HepG2 (cell line): ENCODE results near the gene RFX2. TPM values are rescaled to one million over a fixed set of nuclear protein-coding genes. Genes with fewer than 3 reads are reported as not detected.

ENCODE experiments used
- DNMT3B ChIP-seq: conservative IDR thresholded peaks from 2 replicates; pipeline ENCODE4 v1.6.1; 2016; ENCODE audit warnings: missing biosample characterization, control low read depth
- FOXA1 ChIP-seq, 2 experiments: fragments of 450-650 bp in 1 of 2; sonication (generic) in 1 of 2; formaldehyde crosslinking in 1 of 2; IDR thresholded peaks; 2 replicates each; pipeline versions ENCODE4 v1.4.0 to v1.6.1; 2016 to 2020; ENCODE audit warnings: missing genetic modification reagents in 1 of 2
- HMG20A ChIP-seq: IDR thresholded peaks from 2 replicates; pipeline ENCODE4 v1.6.1; 2016; ENCODE audit warnings: borderline replicate concordance
- HMGA1 ChIP-seq: sonication (generic); formaldehyde crosslinking; conservative IDR thresholded peaks from 2 replicates; pipeline ENCODE4 v1.4.0; 2020; ENCODE audit warnings: missing genetic modification reagents
- HNRNPUL1 ChIP-seq: fragments of 200-400 bp; formaldehyde crosslinking; IDR thresholded peaks from 2 replicates; pipeline ENCODE4 v1.6.1; 2017; ENCODE audit warnings: low read depth, mild to moderate bottlenecking, low read length, moderate library complexity
- IRX3 ChIP-seq: sonication (generic); formaldehyde crosslinking; IDR thresholded peaks from 2 replicates; pipeline ENCODE4 v1.8.1; 2023; ENCODE audit warnings: mild to moderate bottlenecking, low read depth, missing genetic modification reagents, borderline replicate concordance
- ISL2 ChIP-seq: sonication (generic); formaldehyde crosslinking; IDR thresholded peaks from 2 replicates; pipeline ENCODE4 v1.5.0; 2020; ENCODE audit warnings: missing genetic modification reagents
- NFYC ChIP-seq: IDR thresholded peaks from 2 replicates; pipeline ENCODE4 v1.6.1; 2016; ENCODE audit warnings: missing genetic modification reagents, missing compliant biosample characterization
- POLR2AphosphoS2 ChIP-seq: IDR thresholded peaks from 2 replicates; pipeline ENCODE4 v1.6.1; 2011; ENCODE audit warnings: low read depth, low read length, improper control_type of control experiment
- SKI ChIP-seq: fragments of 450-650 bp; IDR thresholded peaks from one replicate; pipeline ENCODE4 v1.6.1; 2018; ENCODE audit warnings: mild to moderate bottlenecking; ENCODE audit not compliant: partially characterized antibody
- SPEN ChIP-seq: sonication (generic); formaldehyde crosslinking; IDR thresholded peaks from 2 replicates; pipeline ENCODE4 v1.5.1; 2020; ENCODE audit warnings: low read depth, mild to moderate bottlenecking, missing genetic modification reagents
- SRF ChIP-seq: IDR thresholded peaks from 2 replicates; pipeline ENCODE4 v1.6.1; 2011; ENCODE audit warnings: mild to moderate bottlenecking, low read depth, low read length, moderate library complexity
- ZBTB20 ChIP-seq: sonication (generic); formaldehyde crosslinking; IDR thresholded peaks from 2 replicates; pipeline ENCODE4 v1.8.1; 2023; ENCODE audit warnings: missing genetic modification reagents, low read depth, mild to moderate bottlenecking, borderline replicate concordance
- ZNF138 ChIP-seq: sonication (generic); formaldehyde crosslinking; IDR thresholded peaks from 2 replicates; pipeline ENCODE4 v1.5.0; 2020; ENCODE audit warnings: mild to moderate bottlenecking, low read depth, missing genetic modification reagents
- ZNF264 ChIP-seq: sonication (generic); formaldehyde crosslinking; IDR thresholded peaks from 2 replicates; pipeline ENCODE4 v1.4.0; 2020; ENCODE audit warnings: missing genetic modification reagents
- ZNF44 ChIP-seq: sonication (generic); formaldehyde crosslinking; IDR thresholded peaks from 2 replicates; pipeline ENCODE4 v1.5.1; 2020; ENCODE audit warnings: mild to moderate bottlenecking, missing genetic modification reagents
- ZNF451 ChIP-seq: sonication (generic); formaldehyde crosslinking; IDR thresholded peaks from 2 replicates; pipeline ENCODE4 v1.5.0; 2020; ENCODE audit warnings: mild to moderate bottlenecking, missing genetic modification reagents
- ZNF460 ChIP-seq: sonication (generic); formaldehyde crosslinking; IDR thresholded peaks from 2 replicates; pipeline ENCODE4 v1.5.1; 2020; ENCODE audit warnings: missing genetic modification reagents, mild to moderate bottlenecking, borderline replicate concordance
- ZNF616 ChIP-seq: sonication (generic); formaldehyde crosslinking; IDR thresholded peaks from 2 replicates; pipeline ENCODE4 v1.5.0; 2020; ENCODE audit warnings: low read depth, mild to moderate bottlenecking, missing genetic modification reagents
- ZNF660 ChIP-seq: sonication (generic); formaldehyde crosslinking; IDR thresholded peaks from 2 replicates; pipeline ENCODE4 v1.5.1; 2020; ENCODE audit warnings: mild to moderate bottlenecking, low read depth, missing genetic modification reagents, borderline replicate concordance
- ZNF720 ChIP-seq: sonication (generic); formaldehyde crosslinking; IDR thresholded peaks from 2 replicates; pipeline ENCODE4 v1.4.0; 2020; ENCODE audit warnings: missing genetic modification reagents
- polyA plus RNA-seq, 8 experiments: library from polyadenylated mRNA; depleted of rRNA in 3 of 8; stranded (reverse) in 7 of 8; unstranded in 1 of 8; fragments of >200 nt; fragmentation: Illumina TruSeq in 4 of 8; extraction: Trizol in 4 of 8; gene quantifications; 2 replicates each; pipeline versions ENCODE4 v1.2.1 to v1.2.3, GENCODE V29; 2011 to 2016; ENCODE audit warnings: low read depth in 4 of 8, missing spikeins in 1 of 8, mixed read lengths in 1 of 8; ENCODE audit not compliant: insufficient read depth in 1 of 8
- total RNA-seq, 5 experiments: library from RNA; depleted of rRNA; stranded (reverse); fragments of >200 nt; fragmentation: Illumina TruSeq; extraction: Trizol; gene quantifications; 2 replicates each; pipeline ENCODE4 v1.2.3, GENCODE V29; 2016; ENCODE audit warnings: low read depth in 1 of 5
- TF ChIP-seq, protein P1 (sequence below): sonication (generic); formaldehyde crosslinking; IDR thresholded peaks from 2 replicates; pipeline ENCODE4 v1.5.1; 2020; ENCODE audit warnings: mild to moderate bottlenecking, moderate library complexity, missing genetic modification reagents
- TF ChIP-seq, protein P2 (sequence below): IDR thresholded peaks from 2 replicates; pipeline ENCODE4 v1.6.1; 2016; ENCODE audit warnings: low read depth
- TF ChIP-seq, protein P3 (sequence below): sonication (generic); formaldehyde crosslinking; IDR thresholded peaks from 2 replicates; pipeline ENCODE4 v1.4.0; 2020; ENCODE audit warnings: missing genetic modification reagents
- TF ChIP-seq, protein P4 (sequence below): sonication (generic); formaldehyde crosslinking; IDR thresholded peaks from 2 replicates; pipeline ENCODE4 v1.5.0; 2020; ENCODE audit warnings: mild to moderate bottlenecking, missing genetic modification reagents, borderline replicate concordance

Gene RFX2
- total and polyA plus RNA-seq, 2 of the 13 experiments (the other 11 are each of a cell fraction or from before 2014, with no cell fraction given), result 2.8 to 3.3 TPM

DNA sequence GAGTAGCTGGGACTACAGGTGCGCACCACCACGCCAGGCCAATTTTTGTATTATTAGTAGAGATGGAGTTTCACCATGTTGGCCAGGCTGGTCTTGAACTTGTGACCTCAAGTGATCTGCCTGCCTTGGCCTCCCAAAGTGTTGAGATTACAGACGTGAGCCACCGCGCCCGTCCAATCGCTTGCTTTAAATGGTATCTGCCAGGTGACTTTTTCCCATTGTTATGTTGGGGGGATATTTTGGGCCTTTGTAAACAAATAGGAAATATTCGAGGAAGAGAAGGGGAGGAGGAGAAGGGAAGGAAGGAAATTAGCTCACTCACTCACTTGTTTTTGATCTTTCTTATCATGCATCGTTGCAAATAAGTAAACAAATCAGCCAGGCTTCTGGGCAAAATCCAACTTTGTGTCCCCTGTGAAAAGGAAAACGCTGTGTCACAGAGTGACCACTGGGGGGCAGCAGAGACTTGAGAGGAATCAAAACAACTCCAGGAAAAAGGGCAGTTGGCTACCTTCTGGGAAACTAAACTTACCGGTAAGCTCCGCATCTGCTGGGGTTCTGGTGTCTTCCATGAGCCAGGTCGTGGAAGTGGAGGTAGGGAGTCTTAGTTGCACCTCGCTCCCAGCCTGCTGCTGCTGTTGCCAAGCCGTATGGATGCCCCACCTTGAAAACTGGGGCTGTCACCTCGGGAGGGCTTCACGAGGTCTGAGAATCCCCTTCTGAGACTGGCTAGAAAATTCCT lies 123.1 kb downstream of the RFX2 start (continued):
- TF ChIP-seq, protein P1, sequence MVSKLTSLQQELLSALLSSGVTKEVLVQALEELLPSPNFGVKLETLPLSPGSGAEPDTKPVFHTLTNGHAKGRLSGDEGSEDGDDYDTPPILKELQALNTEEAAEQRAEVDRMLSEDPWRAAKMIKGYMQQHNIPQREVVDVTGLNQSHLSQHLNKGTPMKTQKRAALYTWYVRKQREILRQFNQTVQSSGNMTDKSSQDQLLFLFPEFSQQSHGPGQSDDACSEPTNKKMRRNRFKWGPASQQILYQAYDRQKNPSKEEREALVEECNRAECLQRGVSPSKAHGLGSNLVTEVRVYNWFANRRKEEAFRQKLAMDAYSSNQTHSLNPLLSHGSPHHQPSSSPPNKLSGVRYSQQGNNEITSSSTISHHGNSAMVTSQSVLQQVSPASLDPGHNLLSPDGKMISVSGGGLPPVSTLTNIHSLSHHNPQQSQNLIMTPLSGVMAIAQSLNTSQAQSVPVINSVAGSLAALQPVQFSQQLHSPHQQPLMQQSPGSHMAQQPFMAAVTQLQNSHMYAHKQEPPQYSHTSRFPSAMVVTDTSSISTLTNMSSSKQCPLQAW (CRISPR knock-in tag), result peak; percentile 21
- TF ChIP-seq ZNF660 (CRISPR knock-in tag) (no peak), ZNF138 (no peak), HMGA1 (CRISPR knock-in tag) (no peak), HNRNPUL1 (no peak), DNMT3B (CRISPR knock-in tag) (no peak), SRF (no peak), SPEN (CRISPR knock-in tag) (no peak), ZBTB20 (CRISPR knock-in tag) (no peak), NFYC (CRISPR knock-in tag) (no peak), POLR2AphosphoS2 (no peak), ZNF264 (peak; percentile 61), ISL2 (CRISPR knock-in tag) (peak; percentile 37; the same call in 1 of the 2 replicates), ZNF720 (CRISPR knock-in tag) (no peak), ZNF616 (CRISPR knock-in tag) (no peak), ZNF460 (peak; percentile 75; the same call in 1 of the 2 replicates), ZNF451 (no peak), HMG20A (CRISPR knock-in tag) (peak; percentile 51; the same call in 1 of the 2 replicates), FOXA1 (IDR thresholded peaks at IDR 0.05) (no peak), FOXA1 (CRISPR knock-in tag; IDR thresholded peaks at IDR 0.05) (0 out of 2 replicates have a peak, but pooled peaks have one; percentile 21), ZNF44 (CRISPR knock-in tag) (no peak), IRX3 (no peak), SKI (no peak)
- TF ChIP-seq, protein P2, sequence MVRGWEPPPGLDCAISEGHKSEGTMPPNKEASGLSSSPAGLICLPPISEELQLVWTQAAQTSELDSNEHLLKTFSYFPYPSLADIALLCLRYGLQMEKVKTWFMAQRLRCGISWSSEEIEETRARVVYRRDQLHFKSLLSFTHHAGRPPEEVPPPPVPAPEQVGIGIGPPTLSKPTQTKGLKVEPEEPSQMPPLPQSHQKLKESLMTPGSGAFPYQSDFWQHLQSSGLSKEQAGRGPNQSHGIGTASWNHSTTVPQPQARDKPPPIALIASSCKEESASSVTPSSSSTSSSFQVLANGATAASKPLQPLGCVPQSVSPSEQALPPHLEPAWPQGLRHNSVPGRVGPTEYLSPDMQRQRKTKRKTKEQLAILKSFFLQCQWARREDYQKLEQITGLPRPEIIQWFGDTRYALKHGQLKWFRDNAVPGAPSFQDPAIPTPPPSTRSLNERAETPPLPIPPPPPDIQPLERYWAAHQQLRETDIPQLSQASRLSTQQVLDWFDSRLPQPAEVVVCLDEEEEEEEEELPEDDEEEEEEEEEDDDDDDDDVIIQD (CRISPR knock-in tag), result no peak
- TF ChIP-seq, protein P3, sequence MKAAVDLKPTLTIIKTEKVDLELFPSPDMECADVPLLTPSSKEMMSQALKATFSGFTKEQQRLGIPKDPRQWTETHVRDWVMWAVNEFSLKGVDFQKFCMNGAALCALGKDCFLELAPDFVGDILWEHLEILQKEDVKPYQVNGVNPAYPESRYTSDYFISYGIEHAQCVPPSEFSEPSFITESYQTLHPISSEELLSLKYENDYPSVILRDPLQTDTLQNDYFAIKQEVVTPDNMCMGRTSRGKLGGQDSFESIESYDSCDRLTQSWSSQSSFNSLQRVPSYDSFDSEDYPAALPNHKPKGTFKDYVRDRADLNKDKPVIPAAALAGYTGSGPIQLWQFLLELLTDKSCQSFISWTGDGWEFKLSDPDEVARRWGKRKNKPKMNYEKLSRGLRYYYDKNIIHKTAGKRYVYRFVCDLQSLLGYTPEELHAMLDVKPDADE, result no peak
- TF ChIP-seq, protein P4, sequence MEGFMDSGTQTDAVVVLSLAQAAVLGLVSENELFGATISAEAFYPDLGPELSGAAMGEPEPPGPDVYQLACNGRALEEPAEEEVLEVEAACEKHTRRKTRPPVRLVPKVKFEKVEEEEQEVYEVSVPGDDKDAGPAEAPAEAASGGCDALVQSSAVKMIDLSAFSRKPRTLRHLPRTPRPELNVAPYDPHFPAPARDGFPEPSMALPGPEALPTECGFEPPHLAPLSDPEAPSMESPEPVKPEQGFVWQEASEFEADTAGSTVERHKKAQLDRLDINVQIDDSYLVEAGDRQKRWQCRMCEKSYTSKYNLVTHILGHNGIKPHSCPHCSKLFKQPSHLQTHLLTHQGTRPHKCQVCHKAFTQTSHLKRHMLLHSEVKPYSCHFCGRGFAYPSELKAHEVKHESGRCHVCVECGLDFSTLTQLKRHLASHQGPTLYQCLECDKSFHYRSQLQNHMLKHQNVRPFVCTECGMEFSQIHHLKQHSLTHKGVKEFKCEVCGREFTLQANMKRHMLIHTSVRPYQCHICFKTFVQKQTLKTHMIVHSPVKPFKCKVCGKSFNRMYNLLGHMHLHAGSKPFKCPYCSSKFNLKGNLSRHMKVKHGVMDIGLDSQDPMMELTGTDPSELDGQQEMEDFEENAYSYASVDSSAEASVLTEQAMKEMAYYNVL (CRISPR knock-in tag), result peak; percentile 70; the same call in 1 of the 2 replicates
